Stomach smooth muscle (tissue), 2 donors: ENCODE results near the gene MEIKIN.
"Not testable (repeated sequence)": the region's sequence is repeated elsewhere in the genome, so short reads cannot be mapped to it uniquely, and the experiment has no call there.

Source experiments
- H3K27ac ChIP-seq: one replicate; pipeline ENCODE4 v1.7.0; 2013; ENCODE audit warnings: mild to moderate bottlenecking, low read length, inconsistent platforms
- H3K27me3 ChIP-seq, 2 donors: one replicate each; pipeline ENCODE4 v1.7.0; 2013; ENCODE audit warnings: low read length in 2 of 2; ENCODE audit not compliant: insufficient read depth in 2 of 2, control insufficient read depth in 1 of 2
- H3K36me3 ChIP-seq, 2 donors: one replicate each; pipeline ENCODE4 v1.7.0; 2013; ENCODE audit warnings: low read length in 2 of 2; ENCODE audit not compliant: control insufficient read depth in 2 of 2, insufficient read depth in 2 of 2
- H3K4me1 ChIP-seq: one replicate; pipeline ENCODE4 v1.7.0; 2013; ENCODE audit warnings: low read length; ENCODE audit not compliant: control insufficient read depth, insufficient read depth
- H3K4me3 ChIP-seq, 2 donors: one replicate each; pipeline ENCODE4 v1.7.0; 2013; ENCODE audit warnings: low read length in 2 of 2
- H3K9ac ChIP-seq, 2 donors: one replicate each; pipeline ENCODE4 v1.7.0; 2013; ENCODE audit warnings: low read length in 2 of 2, mild to moderate bottlenecking in 1 of 2
- H3K9me3 ChIP-seq, 2 donors: one replicate each; pipeline ENCODE4 v1.7.0; 2013; ENCODE audit warnings: low read length in 2 of 2; ENCODE audit not compliant: control insufficient read depth in 2 of 2
- donor health status: healthy.
- donor health status: Pancreatic carcinoma.

MEIKIN gene

GRCh38 chr5:131787736-131788135 is 157.7 kb downstream of the MEIKIN start:
- no peaks in the 10 kb centered on the region for H3K27me3 ChIP-seq
- H3K27ac ChIP-seq: no peak overlapping the region
- H3K9me3 ChIP-seq: no peaks in the 10 kb centered on the region
- H3K4me1 ChIP-seq: no peaks in the 10 kb centered on the region
- H3K9ac ChIP-seq: no peak overlapping the region
- H3K36me3 ChIP-seq: no peaks in the 10 kb centered on the region
- H3K4me3 ChIP-seq: no peak overlapping the region

GRCh38 chr5:131786900-131787692 is 158.4 kb downstream of the MEIKIN start:
- H3K27me3 ChIP-seq: no peaks in the 10 kb centered on the region
- H3K9ac ChIP-seq: no peak overlapping the region
- no peak overlapping the region for H3K27ac ChIP-seq
- H3K9me3 ChIP-seq: no peaks in the 10 kb centered on the region
- H3K36me3 ChIP-seq: no peaks in the 10 kb centered on the region
- H3K4me3 ChIP-seq: no peak overlapping the region
- H3K4me1 ChIP-seq: no peaks in the 10 kb centered on the region

DNA sequence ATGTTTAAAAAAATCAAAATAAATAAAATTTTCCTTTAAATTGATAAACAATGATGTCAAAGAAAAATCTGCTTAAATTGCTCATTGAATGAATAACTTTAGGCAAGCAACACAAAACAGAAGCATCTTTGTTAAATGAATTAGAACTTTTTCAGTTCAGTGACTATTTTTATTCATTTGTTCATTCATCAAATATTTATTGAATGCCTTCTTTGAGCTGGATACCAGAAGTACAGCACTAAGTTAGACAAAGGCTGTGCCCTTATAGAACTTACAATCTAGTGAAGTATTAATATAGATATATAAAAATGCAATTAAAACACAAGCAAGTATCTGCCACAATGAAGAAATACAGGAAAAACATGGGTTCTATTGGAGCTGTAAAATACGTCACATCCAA is 159.4 kb downstream of the MEIKIN start:
- Histone ChIP-seq H3K4me1 (no peaks in the 10 kb centered on the region), H3K27ac (no peak overlapping the region), H3K9me3 (no peaks in the 10 kb centered on the region)

DNA sequence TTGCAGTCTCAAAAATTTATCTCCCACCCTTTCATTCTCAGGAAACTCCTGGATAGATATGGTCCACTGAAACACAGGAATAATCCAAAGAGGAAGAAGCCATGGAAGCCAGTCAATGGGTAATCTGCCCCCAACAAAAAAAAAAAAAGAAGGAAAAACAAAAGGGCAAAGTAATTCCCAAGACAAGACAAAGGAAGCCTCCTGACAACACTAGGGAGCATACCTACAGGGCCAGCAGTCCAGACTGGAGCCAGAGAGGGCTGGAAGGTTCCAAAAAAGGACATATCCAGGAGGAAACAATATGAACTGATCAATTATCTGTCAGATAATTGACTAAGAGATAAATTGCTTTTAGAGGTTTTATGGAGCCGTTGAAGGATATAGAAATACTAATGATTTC is 161.6 kb downstream of the MEIKIN start:
- Histone ChIP-seq H3K36me3 (no peaks in the 10 kb centered on the region), H3K9ac (no peak overlapping the region), H3K27me3 (no peaks in the 10 kb centered on the region), H3K4me3 (no peak overlapping the region), H3K4me1 (no peaks in the 10 kb centered on the region), H3K27ac (no peak overlapping the region), H3K9me3 (no peaks in the 10 kb centered on the region)

More for the DNA sequence above, 159.4 kb downstream of the MEIKIN start:
- Histone ChIP-seq H3K9ac (no peak overlapping the region), H3K27me3 (no peaks in the 10 kb centered on the region), H3K4me3 (no peak overlapping the region), H3K36me3 (no peaks in the 10 kb centered on the region)

- Histone ChIP-seq H3K4me3 (no peak overlapping the region), H3K27me3 (no peaks in the 10 kb centered on the region), H3K27ac (no peak overlapping the region), H3K36me3 (no peaks in the 10 kb centered on the region), H3K9ac (no peak overlapping the region), H3K4me1 (no peaks in the 10 kb centered on the region), H3K9me3 (no peaks in the 10 kb centered on the region)
Measured at GRCh38 chr5:131783357-131783756, 162.1 kb downstream of the MEIKIN start.

GRCh38 chr5:131782717-131783116 is 162.7 kb downstream of the MEIKIN start:
- Histone ChIP-seq H3K27ac (no peak overlapping the region), H3K9ac (no peak overlapping the region), H3K27me3 (no peaks in the 10 kb centered on the region), H3K4me3 (no peak overlapping the region), H3K4me1 (no peaks in the 10 kb centered on the region), H3K36me3 (no peaks in the 10 kb centered on the region), H3K9me3 (no peaks in the 10 kb centered on the region)

DNA sequence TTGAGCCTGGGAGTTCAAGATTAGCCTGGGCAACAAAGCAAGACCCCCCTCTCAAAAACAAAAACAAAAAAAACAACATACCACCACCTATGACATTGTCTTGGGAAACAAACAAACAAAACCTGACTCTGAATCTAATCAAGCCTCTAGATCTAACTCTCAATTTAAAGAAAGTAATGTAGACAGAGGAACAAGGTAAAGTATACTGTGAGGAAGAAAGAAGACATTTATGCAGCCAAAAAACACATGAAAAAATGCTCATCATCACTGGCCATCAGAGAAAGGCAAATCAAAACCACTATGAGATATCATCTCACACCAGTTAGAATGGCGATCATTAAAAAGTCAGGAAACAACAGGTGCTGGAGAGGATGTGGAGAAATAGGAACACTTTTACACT is 167.3 kb downstream of the MEIKIN start:
- H3K9ac ChIP-seq, H3K4me1 ChIP-seq, H3K36me3 ChIP-seq, H3K9me3 ChIP-seq, H3K4me3 ChIP-seq, H3K27ac ChIP-seq, H3K27me3 ChIP-seq: not testable (repeated sequence)

- Histone ChIP-seq H3K27ac (no peak overlapping the region), H3K4me3 (no peak overlapping the region), H3K4me1 (peaks cover 3% of the 10 kb centered on the region), H3K9me3 (no peaks in the 10 kb centered on the region), H3K27me3 (no peaks in the 10 kb centered on the region), H3K9ac (no peak overlapping the region), H3K36me3 (no peaks in the 10 kb centered on the region)
Measured at GRCh38 chr5:131776450-131776849, 169.0 kb downstream of the MEIKIN start.

DNA sequence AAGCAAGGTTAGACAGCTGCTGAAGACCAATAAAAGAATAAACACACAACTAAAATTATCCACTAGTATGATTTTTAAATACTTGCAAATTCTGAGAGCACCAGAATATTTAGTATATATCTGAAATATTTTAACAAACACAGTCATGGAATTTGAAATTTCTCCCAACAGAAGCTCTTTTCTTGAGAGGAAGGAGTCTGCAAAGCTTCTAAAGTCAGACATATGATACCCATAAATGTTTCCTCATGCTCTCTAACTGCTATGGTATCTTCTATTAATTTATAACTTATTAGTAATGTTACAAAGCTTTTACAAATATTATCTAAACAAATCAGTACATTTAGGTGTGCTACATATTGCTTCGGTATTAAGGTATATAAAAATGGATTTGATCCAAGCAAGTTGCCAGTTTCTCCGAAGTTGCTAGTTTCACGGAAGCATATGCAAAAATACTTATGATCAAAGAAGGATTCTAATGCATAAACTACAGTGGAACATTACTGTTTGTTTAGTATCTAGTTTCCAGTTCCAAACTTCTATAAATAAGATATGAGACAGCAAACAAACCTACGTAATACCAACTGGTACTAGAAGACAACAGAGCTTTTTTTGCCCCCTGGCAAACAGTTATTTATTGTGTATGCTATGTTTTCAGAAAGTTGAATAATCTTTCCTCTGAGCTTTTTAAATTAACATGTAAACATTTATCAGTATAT is 170.7 kb downstream of the MEIKIN start:
- H3K27me3 ChIP-seq: no peaks in the 10 kb centered on the region
- H3K4me1 ChIP-seq: peaks cover 3% of the 10 kb centered on the region
- H3K9ac ChIP-seq: no peak overlapping the region
- no peak overlapping the region for H3K4me3 ChIP-seq
- H3K9me3 ChIP-seq: no peaks in the 10 kb centered on the region
- H3K36me3 ChIP-seq: no peaks in the 10 kb centered on the region
- H3K27ac ChIP-seq: no peak overlapping the region

GRCh38 chr5:131773805-131774204 is 171.7 kb downstream of the MEIKIN start:
- no peaks in the 10 kb centered on the region for H3K36me3 ChIP-seq
- H3K9me3 ChIP-seq: no peaks in the 10 kb centered on the region
- H3K27me3 ChIP-seq: no peaks in the 10 kb centered on the region
- no peak overlapping the region for H3K4me3 ChIP-seq
- H3K4me1 ChIP-seq: peaks cover 3% of the 10 kb centered on the region
- no peak overlapping the region for H3K9ac ChIP-seq
- no peak overlapping the region for H3K27ac ChIP-seq

GRCh38 chr5:131771692-131772091 is 173.8 kb downstream of the MEIKIN start:
- Histone ChIP-seq H3K9me3 (no peaks in the 10 kb centered on the region), H3K27ac (no peak overlapping the region), H3K4me1 (peaks cover 3% of the 10 kb centered on the region)

More at GRCh38 chr5:131771692-131772091, 173.8 kb downstream of the MEIKIN start:
- H3K4me3 ChIP-seq: no peak overlapping the region
- no peaks in the 10 kb centered on the region for H3K27me3 ChIP-seq
- H3K36me3 ChIP-seq: no peaks in the 10 kb centered on the region
- no peak overlapping the region for H3K9ac ChIP-seq
